GM12891 (cell line): Measurements from ENCODE around the gene TXLNG.

Experiments
- POLR2A ChIP-seq: IDR thresholded peaks from 2 replicates; pipeline ENCODE4 v1.6.1; 2011; ENCODE audit warnings: low read depth, low read length, control low read depth
- POU2F2 ChIP-seq: IDR thresholded peaks from 2 replicates; pipeline ENCODE4 v1.6.1; 2011; ENCODE audit warnings: low read depth, mild to moderate bottlenecking, control low read depth, low read length, moderate library complexity
- SPI1 ChIP-seq: IDR thresholded peaks from 2 replicates; pipeline ENCODE4 v1.6.1; 2011; ENCODE audit warnings: low read depth, low read length, control low read depth
- TAF1 ChIP-seq: IDR thresholded peaks from 2 replicates; pipeline ENCODE4 v1.6.1; 2011; ENCODE audit warnings: low read depth, low read length, control low read depth

DNA sequence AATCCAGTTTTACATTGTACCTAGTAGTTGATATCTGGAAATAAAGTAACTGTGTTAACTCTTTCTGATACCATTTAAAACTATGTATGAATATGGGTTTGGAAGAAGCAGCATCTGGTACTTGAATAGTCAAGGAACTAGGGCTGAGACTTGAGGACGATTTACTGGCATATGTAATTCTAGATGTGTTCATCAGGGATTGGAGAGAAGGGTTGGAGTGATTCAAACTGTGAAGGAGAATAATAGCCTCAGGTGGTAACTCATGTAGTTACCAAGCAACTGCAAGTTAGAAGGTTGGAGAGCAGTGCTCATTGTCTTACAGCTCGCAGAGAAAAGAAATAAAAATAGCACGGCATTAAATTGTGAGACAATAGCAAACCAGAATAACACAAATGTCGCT lies 29.5 kb upstream of the TXLNG start:
- TF ChIP-seq POLR2A (no peak), TAF1 (no peak), SPI1 (no peak), POU2F2 (no peak)
